Keratinocyte (primary cell): ENCODE measurements around the gene TPPP2. TPM values are rescaled to one million over a fixed set of nuclear protein-coding genes. Genes with fewer than 3 reads are reported as not detected.

ENCODE experiments used
- DNase-seq: peaks from one replicate; pipeline ENCODE4 v3.0.0-alpha.2; 2011; ENCODE audit warnings: low read depth, missing footprints, low spot score
- FAIRE-seq: peaks from 2 replicates; lab custom pipeline; 2011; peaks lifted over from hg19 to GRCh38; lab: Jason Lieb, UNC
- H2AFZ ChIP-seq: 2 replicates; pipeline ENCODE4 v1.6.0; 2012; ENCODE audit warnings: low read length, control low read depth, inconsistent platforms; ENCODE audit not compliant: control insufficient read depth
- H3K27ac ChIP-seq: 2 replicates; pipeline ENCODE4 v1.5.1; 2011; ENCODE audit warnings: low read length; ENCODE audit not compliant: control insufficient read depth, insufficient read depth
- H3K27me3 ChIP-seq: 3 replicates; pipeline ENCODE4 v1.6.0; 2011; ENCODE audit warnings: low read length; ENCODE audit not compliant: control insufficient read depth, insufficient read depth; ENCODE audit errors: extremely low read depth
- H3K36me3 ChIP-seq, 2 experiments: 2 replicates in 1 of 2; 3 replicates in 1 of 2; pipeline ENCODE4 v1.5.1; 2011; ENCODE audit warnings: low read length in 2 of 2, mild to moderate bottlenecking in 1 of 2; ENCODE audit not compliant: control insufficient read depth in 2 of 2, insufficient read depth in 2 of 2; ENCODE audit errors: extremely low read depth in 1 of 2
- H3K4me1 ChIP-seq: 3 replicates; pipeline ENCODE4 v1.5.1; 2011; ENCODE audit warnings: low read length; ENCODE audit not compliant: control insufficient read depth, insufficient read depth; ENCODE audit errors: extremely low read depth
- H3K4me2 ChIP-seq: 3 replicates; pipeline ENCODE4 v1.6.0; 2011; ENCODE audit warnings: low read depth, low read length; ENCODE audit not compliant: control insufficient read depth, insufficient read depth; ENCODE audit errors: extremely low read depth
- H3K4me3 ChIP-seq, 3 experiments: fragments of 200-600 bp in 1 of 3; sonication (generic) in 1 of 3; 2 replicates in 2 of 3; 3 replicates in 1 of 3; pipeline ENCODE4 v1.5.1; 2011 to 2016; ENCODE audit warnings: low read length in 3 of 3, mild to moderate bottlenecking in 3 of 3, control low read depth in 2 of 3, inconsistent platforms in 1 of 3, low read depth in 1 of 3, mixed read lengths in 1 of 3, mixed run types in 1 of 3, moderate library complexity in 1 of 3; ENCODE audit not compliant: control insufficient read depth in 2 of 3, insufficient read depth in 2 of 3; ENCODE audit errors: extremely low read depth in 1 of 3
- H3K79me2 ChIP-seq: 2 replicates; pipeline ENCODE4 v1.6.0; 2012; ENCODE audit warnings: low read length; ENCODE audit not compliant: control insufficient read depth, insufficient read depth
- H3K9ac ChIP-seq: 3 replicates; pipeline ENCODE4 v1.6.0; 2011; ENCODE audit warnings: low read length; ENCODE audit not compliant: control insufficient read depth, insufficient read depth; ENCODE audit errors: extremely low read depth
- H3K9me1 ChIP-seq: 3 replicates; pipeline ENCODE4 v1.6.0; 2011; ENCODE audit warnings: low read length; ENCODE audit not compliant: control insufficient read depth, insufficient read depth; ENCODE audit errors: extremely low read depth
- H3K9me3 ChIP-seq: 2 replicates; pipeline ENCODE4 v1.5.1; 2012; ENCODE audit warnings: low read depth, low read length; ENCODE audit not compliant: control insufficient read depth
- H4K20me1 ChIP-seq: 3 replicates; pipeline ENCODE4 v1.6.0; 2011; ENCODE audit warnings: low read length; ENCODE audit not compliant: control insufficient read depth, insufficient read depth; ENCODE audit errors: extremely low read depth
- CTCF ChIP-seq, 3 experiments: IDR thresholded peaks in 1 of 3; conservative IDR thresholded peaks in 1 of 3; optimal IDR thresholded peaks in 1 of 3; 2 replicates in 2 of 3; 3 replicates in 1 of 3; pipeline versions ENCODE3 to v1.5.1; 2011; ENCODE audit warnings: low read length in 3 of 3, mild to moderate bottlenecking in 3 of 3, moderate library complexity in 2 of 3, control low read depth in 1 of 3, inconsistent platforms in 1 of 3; ENCODE audit not compliant: insufficient read depth in 2 of 3; ENCODE audit errors: extremely low read depth in 1 of 3
- EZH2 ChIP-seq: IDR thresholded peaks from one replicate; pipeline ENCODE4 v1.6.1; 2012; ENCODE audit warnings: inconsistent platforms, mild to moderate bottlenecking, low read length, moderate library complexity
- dilution Hi-C: fragments of 300-500 bp; cut with MboI; formaldehyde crosslinking; loops from one replicate; pipeline ENCODE4 v1.7.0; 2020; ENCODE audit warnings: low sequenced_read_pairs; ENCODE audit not compliant: extremely low pct_ligation_motif_present
- polyA plus RNA-seq, 5 experiments: library from polyadenylated mRNA; depleted of rRNA in 3 of 5; stranded (reverse) in 3 of 5; stranded (forward) in 1 of 5; unstranded in 1 of 5; fragments of >200 nt; gene quantifications; 1 replicate in 1 of 5; 2 replicates in 3 of 5; 3 replicates in 1 of 5; pipeline versions ENCODE4 v1.2.1 to v1.2.3, GENCODE V29; 2011 to 2012; ENCODE audit warnings: missing spikeins in 2 of 5, low read depth in 1 of 5, low replicate concordance in 1 of 5

The TPPP2 gene
- polyA plus RNA-seq, 1 donor (not counting 4 experiments of a cell fraction or from before 2014, with no cell fraction given): not detected

- TF ChIP-seq CTCF (optimal IDR thresholded peaks at IDR 0.05 in 1 of 3, IDR thresholded peaks at IDR 0.05 in 1 of 3, conservative IDR thresholded peaks at IDR 0.05 in 1 of 3; ENCODE audit: extremely low read depth in 1 of 3, insufficient read depth in 2 of 3, low read length in 3 of 3): no peak
- no peak for TF ChIP-seq EZH2
- Histone ChIP-seq H3K4me2 (peak overlapping the region; percentile 73), H2AFZ (peak overlapping the region; percentile 39), H3K9me1 (no peaks in the 10 kb centered on the region), H3K4me1 (peaks cover 6% of the 10 kb centered on the region), H3K27ac (no peak overlapping the region), H4K20me1 (no peaks in the 10 kb centered on the region), H3K9me3 (no peaks in the 10 kb centered on the region), H3K4me3 (peak overlapping the region; percentile 32 to 47 (median 34)), H3K9ac (no peak overlapping the region), H3K36me3 (no peaks in the 10 kb centered on the region), H3K27me3 (peaks cover 20% of the 10 kb centered on the region), H3K79me2 (no peaks in the 10 kb centered on the region)
- dilution Hi-C loops: no loop called here
- DNase-seq (no peak), FAIRE-seq (no peak)
Observed at GRCh38 chr14:21025371-21026273, 4.4 kb upstream of the TPPP2 start.

GRCh38 chr14:21026274-21026987 is 3.6 kb upstream of the TPPP2 start:
- Histone ChIP-seq H3K9ac (no peak overlapping the region), H3K27me3 (peaks cover 20% of the 10 kb centered on the region), H3K27ac (no peak overlapping the region), H3K9me3 (no peaks in the 10 kb centered on the region), H4K20me1 (no peaks in the 10 kb centered on the region), H2AFZ (no peak overlapping the region), H3K4me2 (no peak overlapping the region), H3K4me3 (no peak overlapping the region), H3K79me2 (no peaks in the 10 kb centered on the region), H3K36me3 (no peaks in the 10 kb centered on the region), H3K9me1 (no peaks in the 10 kb centered on the region), H3K4me1 (peaks cover 6% of the 10 kb centered on the region)
- DNase-seq (no peak), FAIRE-seq (no peak)
- dilution Hi-C loops: no loop called here
- TF ChIP-seq CTCF (optimal IDR thresholded peaks at IDR 0.05 in 1 of 3, IDR thresholded peaks at IDR 0.05 in 1 of 3, conservative IDR thresholded peaks at IDR 0.05 in 1 of 3; ENCODE audit: extremely low read depth in 1 of 3, insufficient read depth in 2 of 3, low read length in 3 of 3) (no peak), EZH2 (no peak)
